Epithelial cell of esophagus (primary cell): Measurements from ENCODE around the gene MYO5B.

Source experiments
- DNase-seq: peaks from one replicate; pipeline ENCODE4 v3.0.0; 2010; ENCODE audit warnings: low read depth
- H3K4me3 ChIP-seq: 2 replicates; pipeline ENCODE4 v1.5.1; 2011; ENCODE audit warnings: mild to moderate bottlenecking, low read length, control low read depth
- CTCF ChIP-seq: IDR thresholded peaks from 2 replicates; pipeline ENCODE4 v1.5.1; 2011; ENCODE audit warnings: low read depth, mild to moderate bottlenecking, low read length, control low read depth, inconsistent platforms; ENCODE audit not compliant: insufficient read depth; ENCODE audit errors: missing control alignments

MYO5B gene

GRCh38 chr18:50038448-50038847 lies 156.5 kb downstream of the MYO5B start:
- H3K4me3 ChIP-seq: no peak overlapping the region
- peak; percentile 22 for DNase-seq
- no peak for TF ChIP-seq CTCF

GRCh38 chr18:50034029-50034428 lies 160.9 kb downstream of the MYO5B start:
- TF ChIP-seq CTCF: no peak
- peak; percentile 55 for DNase-seq

GRCh38 chr18:50033004-50033403 lies 161.9 kb downstream of the MYO5B start:
- DNase-seq: no peak
- no peak for TF ChIP-seq CTCF
- H3K4me3 ChIP-seq: no peak overlapping the region

More at GRCh38 chr18:50034029-50034428, 160.9 kb downstream of the MYO5B start:
- H3K4me3 ChIP-seq: no peak overlapping the region

- no peak for TF ChIP-seq CTCF
- no peak for DNase-seq
- H3K4me3 ChIP-seq: no peak overlapping the region
Observed at GRCh38 chr18:50030146-50030545, 164.8 kb downstream of the MYO5B start.

GRCh38 chr18:50027996-50028395 lies 167.0 kb downstream of the MYO5B start:
- DNase-seq: no peak

GRCh38 chr18:50024466-50024865 lies 170.5 kb downstream of the MYO5B start:
- H3K4me3 ChIP-seq: no peak overlapping the region
- no peak for DNase-seq
- no peak for TF ChIP-seq CTCF

More at GRCh38 chr18:50027996-50028395, 167.0 kb downstream of the MYO5B start:
- no peak for TF ChIP-seq CTCF
- H3K4me3 ChIP-seq: no peak overlapping the region

- no peak for TF ChIP-seq CTCF
- DNase-seq: no peak
- H3K4me3 ChIP-seq: no peak overlapping the region
Observed at GRCh38 chr18:50022985-50023384, 172.0 kb downstream of the MYO5B start.
